ENCODE measurements around the gene TSPAN12. TPM values are rescaled to one million over a fixed set of nuclear protein-coding genes. Genes with fewer than 3 reads are reported as not detected.

TSPAN12 gene, protein sequence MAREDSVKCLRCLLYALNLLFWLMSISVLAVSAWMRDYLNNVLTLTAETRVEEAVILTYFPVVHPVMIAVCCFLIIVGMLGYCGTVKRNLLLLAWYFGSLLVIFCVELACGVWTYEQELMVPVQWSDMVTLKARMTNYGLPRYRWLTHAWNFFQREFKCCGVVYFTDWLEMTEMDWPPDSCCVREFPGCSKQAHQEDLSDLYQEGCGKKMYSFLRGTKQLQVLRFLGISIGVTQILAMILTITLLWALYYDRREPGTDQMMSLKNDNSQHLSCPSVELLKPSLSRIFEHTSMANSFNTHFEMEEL
- 0.44 and 1.3 TPM in 2 replicates for total RNA-seq

DNA sequence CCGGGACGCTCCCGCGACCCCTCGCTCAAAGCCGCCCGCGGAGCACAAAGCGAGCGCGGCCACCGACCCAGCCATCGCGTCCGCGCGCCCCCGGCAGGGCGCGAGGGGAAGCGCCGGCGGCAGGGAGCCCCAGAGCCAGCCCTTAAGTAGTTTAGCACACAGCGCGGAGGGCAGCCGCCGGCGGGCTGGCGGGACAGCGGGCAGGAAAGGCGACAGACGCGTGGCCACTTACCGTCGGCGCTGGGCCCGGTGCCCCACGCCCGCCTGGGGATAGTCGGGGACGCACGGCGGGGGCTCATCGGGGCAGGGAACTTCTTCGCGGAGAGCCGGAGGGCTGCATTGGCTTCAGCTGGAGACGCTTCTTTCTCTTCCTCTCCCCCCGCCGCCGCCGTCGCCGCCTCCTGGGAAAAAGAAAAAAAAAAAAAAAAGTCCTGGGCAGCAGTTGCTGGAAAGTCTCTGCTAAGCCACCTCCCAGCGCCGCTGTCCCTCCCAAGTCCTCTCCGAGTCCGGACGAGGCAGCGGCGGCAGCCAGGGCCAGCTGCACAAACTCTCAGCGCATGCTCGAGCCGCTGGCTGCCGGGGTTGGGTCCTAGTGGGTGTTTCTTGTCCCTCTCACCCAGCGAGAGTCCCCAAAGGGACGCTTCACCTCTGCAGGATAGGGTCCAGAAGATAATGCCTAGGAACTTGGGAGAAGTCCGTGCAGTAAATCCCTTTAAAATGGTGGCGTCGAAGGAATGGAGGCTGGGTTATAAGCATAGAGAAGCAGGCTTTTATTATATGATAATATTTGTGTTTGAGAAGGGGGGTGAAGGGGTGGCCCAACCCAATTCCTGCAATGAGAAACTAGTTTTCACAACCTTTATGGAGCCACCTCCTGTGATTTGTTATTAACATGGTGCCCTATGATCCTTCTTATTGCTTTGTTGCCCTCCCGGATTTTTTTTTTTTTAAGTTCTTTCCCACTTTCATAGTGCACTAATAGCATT, at the start of gene TSPAN12:
TSS of gene TSPAN12 (minus strand) at position 557 of the 986 bp plus-strand sequence. CDS start 1,381 bp downstream, outside the sequence.

Other genes with a start within 250 kb of the TSPAN12 start
- gene ING3, start 92.6 kb upstream of the TSPAN12 start, total RNA-seq: 13.8 and 13.9 TPM in 2 replicates
- gene CPED1, start 130.6 kb upstream of the TSPAN12 start, total RNA-seq: 45.3 and 143 TPM in 2 replicates

All from placental pericyte (primary cell).